Amniotic epithelial cell (primary cell): Measurements from ENCODE around the gene ACVR1B.

ENCODE experiments used
- DNase-seq: peaks from one replicate; pipeline ENCODE4 v3.0.0-alpha.2; 2010; ENCODE audit warnings: low read depth

The ACVR1B gene

DNA sequence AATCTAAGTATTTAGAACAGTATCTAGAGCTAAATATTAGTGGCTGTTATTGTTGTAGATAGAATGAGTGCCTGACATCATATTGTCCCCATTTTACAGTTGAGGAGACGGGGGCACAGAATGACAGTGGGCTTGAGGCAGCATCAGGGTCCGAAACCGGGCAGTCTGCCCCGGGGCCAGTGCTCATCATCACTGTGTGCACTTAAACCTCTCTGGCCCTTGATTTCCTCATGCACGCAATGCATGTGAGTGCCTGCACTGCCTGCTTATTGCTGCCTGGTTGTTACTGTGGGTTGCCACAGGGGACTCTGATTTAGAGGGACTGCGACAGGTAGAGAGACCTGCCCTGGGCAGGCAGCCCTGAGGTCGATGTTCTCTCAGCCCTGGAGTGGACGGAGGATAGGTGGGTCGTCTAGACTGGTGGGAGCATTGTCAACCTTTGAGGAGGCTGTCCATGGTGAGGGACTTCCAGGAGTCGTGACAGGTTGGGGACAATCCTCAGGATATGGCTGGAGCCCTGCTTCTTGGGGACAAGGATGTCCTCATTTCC, 34.4 kb upstream of the ACVR1B start:
- no peak for DNase-seq

DNA sequence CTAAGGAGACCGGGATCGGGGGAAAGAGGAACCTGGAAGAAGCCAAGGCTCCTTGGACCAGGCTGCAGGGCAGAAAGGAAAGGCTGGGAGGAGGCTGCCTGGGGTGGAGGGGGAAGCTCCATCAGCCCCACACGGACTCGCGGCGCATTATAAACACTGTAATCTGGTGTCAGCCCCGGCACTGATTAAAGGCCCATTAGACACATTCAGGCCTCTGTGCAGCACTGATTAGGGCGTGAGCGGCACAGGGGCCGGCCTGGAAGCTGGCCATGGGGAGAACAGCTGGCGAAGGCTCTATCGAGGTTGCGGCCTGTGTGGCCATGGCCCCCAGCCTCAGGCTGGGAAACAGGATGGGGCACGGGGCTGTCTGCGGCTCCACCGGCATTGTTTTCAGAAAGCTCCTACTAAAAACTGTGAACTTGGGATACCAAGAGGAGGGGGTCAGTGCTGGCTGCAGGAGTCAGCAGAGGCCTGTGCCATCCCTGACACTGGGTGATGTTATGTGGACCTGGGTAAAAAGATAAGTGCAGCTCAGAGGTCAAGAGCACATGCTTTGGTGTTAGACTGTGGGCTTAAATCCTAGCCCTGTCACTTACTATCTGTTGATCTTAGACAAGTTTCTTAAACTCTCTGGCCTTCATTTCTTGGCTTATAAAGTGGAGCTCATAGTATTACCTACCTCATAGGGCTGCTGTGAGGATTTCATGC, 33.6 kb upstream of the ACVR1B start:
- no peak for DNase-seq

DNA sequence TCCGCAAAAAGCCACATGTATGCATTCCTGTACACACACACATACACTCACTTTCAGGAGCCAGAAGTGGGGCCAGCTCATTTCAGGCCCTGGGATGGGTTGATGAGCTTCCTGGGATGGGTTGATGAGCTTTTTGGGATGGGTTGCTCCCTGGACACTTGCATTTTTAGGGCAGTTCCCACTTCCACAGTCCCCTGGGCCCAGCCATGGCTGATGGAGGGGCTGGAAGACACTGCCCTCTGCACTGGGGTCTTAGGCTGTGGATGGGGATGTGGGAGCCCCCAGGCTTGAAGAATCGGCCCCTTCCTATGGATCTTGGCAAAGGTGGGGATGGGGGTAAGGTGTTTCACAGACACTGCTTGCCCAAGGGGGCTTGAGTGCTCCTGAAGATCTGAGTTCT, 31.5 kb upstream of the ACVR1B start:
- DNase-seq = no peak

DNA sequence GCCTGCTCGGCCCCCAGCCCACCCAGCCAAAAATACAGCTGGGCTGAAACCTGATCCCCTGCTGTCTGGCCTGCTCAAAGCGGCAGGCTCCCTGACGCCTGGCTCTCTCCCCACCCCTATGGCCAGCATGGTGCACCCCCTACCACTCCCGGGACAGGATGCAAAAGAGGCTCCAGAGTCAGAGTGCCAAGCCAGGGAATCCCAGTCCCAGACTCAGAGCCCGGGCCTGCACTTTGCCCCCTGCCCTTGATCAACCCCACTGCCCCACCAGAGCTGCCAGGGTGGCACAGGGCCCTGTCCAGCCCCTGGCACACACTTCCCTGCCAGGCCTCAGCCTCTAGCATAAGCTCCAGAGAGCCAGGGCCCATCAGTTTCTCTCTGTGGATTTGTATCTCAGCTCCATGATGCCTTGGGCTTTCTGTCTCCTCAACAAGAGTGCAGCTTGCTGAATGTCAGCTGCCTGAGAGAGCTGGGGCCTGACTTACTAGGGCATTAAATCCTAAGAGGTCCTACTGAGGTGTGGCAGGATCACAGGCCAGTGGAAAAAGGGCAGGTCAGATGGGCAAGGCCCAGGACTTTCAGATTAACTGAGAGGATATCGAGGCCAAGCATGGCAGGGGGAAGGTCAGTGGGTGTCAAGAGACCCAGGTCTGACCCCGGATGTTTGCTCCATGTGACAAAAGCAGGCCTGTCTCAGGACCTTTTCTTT, 30.3 kb upstream of the ACVR1B start:
- DNase-seq = no peak

DNA sequence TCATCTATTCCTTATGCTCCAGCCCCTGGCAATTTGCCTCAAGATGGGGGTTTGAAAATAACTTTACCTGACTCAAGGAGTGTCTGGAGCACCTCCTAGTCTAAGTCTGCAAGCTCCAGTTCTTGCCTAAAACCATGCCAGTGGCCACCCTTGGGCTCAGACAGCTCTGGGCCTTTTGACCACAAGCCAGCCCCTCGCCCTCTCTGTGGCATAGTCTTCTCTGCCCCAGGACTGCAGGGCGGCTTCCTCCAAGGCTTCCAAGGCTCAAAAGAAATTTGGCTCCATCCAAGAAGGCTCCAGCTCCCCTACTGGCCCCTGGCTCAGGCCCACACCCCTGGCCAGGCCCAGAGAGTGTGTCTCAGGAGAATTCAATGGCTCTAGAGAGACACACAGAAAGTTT, 29.4 kb upstream of the ACVR1B start:
- DNase-seq = no peak

DNA sequence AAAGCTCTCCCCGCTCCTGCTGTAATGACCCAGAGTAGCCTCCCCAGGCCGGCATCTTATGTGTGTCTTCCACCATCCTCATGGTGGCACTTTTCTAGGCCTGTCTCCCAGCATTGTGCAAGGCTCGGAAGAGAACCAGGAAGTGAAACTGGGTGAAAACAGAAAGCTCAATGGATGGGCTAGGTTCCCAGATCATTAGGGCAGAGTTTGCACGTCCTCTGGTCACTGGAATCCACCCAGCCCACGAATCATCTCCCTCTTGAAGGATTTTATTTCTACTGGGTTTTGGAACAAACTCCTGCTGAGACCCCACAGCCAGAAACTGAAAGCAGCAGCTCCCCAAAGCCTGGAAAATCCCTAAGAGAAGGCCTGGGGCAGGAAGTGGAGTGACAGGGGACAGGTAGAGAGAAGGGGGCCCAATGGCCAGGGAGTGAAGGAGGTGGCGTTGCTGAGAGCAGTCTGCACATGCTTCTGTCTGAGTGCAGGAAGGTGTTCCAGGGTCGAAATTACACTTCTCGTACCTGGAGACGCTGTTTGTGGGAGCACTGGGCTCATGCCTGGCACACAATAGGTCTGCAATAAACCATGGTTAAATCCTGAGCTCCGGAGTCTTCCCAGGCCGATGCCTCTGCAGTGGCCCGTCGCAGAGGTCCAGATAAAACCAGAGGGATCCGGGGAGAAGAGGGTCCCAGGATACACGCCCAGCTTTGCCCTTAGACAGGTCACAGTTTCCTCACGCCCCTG, 28.6 kb upstream of the ACVR1B start:
- peak; percentile 25 for DNase-seq

DNA sequence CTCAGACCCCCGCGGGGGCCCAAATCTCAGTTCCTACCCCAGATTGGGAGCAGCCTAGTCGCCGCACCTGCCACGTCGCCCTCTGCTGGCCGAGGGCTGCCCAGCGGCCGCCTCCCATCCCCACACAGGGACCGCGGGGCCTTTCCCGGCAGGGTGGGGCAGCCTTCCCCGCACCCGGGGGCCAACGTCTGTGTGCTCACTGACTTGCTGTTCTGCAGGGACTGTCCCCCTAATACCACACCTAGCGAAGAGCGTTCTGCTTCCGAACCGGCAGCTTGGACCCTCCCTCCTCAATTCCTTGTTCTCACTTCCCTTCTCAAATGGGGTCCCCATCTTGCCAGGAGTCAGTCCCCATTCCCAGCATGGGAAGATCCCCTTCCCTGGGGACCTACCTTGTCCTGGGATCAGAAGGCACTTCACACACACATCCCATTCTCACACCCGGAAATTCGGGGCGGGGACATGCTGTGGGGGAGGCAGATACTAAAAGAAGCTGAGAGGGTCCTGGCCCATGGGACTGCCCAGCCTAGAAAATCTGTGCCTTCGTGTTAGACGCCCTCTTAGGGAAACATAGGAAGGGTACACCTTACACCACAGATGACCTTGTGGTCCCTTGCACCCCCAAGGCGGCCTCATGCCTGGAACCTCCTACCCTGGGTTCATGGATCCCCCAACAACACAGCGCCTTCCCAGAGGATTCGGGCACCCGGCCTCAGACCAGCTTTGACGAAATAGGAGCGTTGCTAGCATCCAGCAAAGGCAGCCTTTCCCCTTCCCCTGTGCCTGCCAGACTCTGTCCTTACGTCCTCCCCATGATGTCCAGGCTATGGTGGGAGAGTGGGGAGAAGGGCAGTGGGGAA, 27.8 kb upstream of the ACVR1B start:
- DNase-seq = no peak

DNA sequence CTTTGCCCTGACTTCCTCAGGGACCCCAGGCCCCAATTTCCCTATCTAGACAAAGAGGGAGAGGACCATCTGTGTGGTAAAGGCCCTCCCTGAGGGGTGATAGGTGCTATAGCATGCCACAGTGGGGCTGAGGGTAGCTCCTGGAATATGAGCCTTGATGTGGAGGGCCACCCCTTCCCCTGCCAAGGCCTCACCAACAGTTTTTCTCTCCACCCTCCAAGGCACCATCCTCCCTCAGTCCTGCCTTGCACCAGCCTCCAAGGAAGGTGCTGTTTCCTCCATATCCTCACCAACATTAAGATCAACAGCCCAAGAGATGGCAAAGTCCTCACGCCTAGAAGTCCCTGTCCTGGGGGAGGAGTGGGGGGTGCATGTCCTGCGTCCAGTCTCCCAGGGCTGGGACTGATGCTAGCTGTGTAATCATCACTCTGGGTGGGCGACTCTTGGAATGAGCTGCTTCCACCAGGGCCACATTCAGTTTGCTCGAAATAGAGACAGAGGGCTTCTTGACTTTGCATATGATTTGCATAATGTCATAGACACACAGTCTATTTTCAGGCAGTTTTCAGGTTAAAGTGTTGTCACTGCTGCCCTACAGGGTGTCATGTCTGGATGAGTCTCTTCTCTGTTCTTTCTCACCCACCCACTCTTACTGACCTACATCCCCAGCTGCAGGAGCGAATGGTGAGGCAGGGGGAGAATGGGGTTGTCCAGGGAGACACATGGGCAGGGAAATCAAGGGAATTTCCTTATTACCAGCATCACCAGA, 26.8 kb upstream of the ACVR1B start:
- no peak for DNase-seq

DNA sequence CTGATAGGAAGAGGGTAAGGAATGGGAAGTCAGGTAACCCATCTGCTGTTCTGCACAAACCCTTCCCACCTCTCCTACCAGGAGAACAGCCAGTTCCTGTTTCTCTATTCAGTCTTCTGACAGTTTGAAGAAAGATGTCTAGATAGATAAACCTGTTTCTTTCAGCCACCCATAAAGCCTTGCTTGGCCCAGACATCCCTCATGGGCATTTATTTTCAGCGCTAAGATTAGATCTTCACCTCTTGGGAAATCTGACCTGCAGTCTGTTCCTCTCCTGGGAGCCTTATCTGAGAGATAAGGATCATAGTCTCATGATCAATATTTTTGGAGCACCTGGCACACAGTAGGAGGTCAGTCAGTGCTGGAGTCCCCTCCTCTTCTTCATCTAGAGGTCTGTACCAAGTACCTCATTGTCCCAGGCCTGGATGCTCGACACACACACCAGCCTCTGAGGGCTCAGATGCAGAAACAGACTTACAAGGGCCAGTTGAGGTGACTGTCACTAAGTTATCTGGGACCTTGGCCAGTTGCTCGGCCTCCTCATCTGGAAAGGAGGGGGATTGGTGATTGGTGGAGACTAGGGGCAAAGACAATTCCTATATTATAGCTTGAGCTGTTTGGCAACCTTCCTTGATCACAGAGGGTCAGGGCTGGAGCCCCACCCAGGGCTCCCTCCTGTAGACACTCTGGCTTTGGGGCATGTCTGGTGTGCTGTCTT, 26.0 kb upstream of the ACVR1B start:
- DNase-seq = no peak

DNA sequence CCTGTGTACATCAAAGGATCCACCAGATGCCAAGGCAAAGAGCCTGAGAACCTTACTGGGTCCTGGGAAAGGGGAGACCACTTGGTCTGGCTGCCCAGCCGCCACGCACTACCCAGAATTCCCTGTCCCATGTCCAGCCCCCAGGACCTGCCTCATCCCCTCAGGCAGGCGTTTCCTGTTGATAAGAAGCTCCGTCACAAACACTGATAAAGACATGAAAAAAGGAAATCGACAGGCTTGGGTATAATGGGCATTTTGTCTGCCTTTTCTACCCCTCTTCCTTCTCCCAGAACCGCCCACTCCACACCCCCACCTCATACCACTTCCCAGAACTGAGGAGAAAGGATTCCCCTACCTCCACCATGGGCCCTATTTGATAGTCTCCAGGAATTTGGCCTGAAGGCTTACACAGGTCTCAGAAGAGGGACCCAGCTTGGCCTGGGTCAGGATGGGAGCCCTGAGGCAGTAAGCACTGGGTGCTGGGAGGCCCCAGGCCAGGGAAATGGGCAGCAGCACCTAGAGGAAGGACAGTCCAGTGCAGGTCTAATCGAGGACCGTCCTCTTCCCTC, 25.4 kb upstream of the ACVR1B start:
- no peak for DNase-seq

DNA sequence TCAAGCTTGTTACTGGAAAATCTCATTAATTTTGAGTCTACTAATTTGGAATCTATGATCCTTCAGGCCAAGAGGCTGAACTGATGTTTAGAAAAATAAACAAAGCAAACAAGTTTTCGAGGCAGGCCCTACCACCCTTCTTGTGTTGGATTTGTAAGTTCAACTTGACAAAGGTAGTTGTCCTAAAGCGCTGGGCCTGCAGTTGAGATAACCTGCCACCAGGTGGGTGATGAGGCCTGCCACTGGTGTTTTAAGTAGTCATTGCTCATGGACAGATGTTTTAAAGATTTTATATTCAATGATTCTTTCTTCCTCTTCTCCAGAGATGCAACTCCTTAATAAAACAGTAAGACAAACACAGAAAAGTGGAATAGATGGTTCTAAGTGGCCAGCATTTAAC, 24.8 kb upstream of the ACVR1B start:
- peak; percentile 49 for DNase-seq

DNA sequence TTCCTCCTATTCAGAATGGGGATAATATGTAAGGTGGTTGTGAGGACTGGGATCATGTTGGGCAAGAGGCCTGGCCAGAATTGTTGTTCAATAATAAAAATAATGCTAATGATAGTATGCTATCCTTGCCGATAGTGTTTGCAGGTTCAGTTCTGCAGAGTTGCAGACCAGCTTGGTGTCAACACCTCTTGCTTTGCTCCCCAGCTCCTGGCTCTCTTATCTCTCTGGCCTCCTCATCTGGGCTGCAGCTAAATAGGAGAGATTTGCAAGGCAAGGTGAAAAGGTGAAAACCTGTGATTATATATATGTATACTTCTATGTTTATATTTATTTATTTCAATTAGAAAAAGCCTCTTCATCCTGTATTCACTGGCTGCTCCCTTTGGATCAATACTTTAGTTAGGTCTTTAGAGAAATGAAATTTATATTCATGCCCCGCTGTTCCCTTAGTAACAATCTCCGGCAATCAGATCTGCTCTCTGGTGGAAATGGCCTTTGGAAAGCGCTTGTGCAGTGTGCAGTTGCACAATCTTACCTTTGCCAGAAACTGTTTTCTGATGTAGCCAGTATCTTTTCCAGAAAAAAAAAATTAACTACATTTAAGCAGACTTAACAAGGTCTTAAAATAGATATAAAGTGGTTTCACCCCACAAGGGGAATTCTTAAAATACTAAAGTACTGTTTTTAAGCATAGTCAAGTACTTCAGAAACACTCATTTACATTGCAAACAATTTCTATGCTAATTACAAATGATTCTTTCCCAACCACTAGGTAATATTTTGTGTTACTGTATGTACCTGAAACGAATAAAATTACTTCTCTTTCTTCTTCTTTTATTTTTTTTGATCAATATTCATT, 19.1 kb upstream of the ACVR1B start:
- peak; percentile 36 for DNase-seq

DNA sequence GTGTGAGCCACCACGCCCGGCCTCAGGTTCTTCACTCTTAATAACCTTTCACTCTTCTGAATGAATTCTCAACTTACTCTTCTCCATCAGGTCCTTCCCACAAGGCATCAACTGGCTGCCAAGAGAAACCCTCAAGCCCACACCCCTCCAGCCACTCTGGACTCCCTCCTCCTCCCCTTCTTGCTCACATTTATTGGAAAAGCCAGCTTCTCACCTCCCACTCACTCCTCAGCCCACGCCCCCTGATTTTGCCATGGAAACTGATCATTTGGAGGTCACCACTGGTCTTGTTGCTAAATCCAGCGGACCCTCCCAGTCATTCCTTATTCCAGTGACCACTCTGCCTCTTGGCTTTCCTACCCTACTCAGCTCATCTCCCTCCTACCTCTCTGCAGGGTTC, 17.4 kb upstream of the ACVR1B start:
- DNase-seq = no peak

DNA sequence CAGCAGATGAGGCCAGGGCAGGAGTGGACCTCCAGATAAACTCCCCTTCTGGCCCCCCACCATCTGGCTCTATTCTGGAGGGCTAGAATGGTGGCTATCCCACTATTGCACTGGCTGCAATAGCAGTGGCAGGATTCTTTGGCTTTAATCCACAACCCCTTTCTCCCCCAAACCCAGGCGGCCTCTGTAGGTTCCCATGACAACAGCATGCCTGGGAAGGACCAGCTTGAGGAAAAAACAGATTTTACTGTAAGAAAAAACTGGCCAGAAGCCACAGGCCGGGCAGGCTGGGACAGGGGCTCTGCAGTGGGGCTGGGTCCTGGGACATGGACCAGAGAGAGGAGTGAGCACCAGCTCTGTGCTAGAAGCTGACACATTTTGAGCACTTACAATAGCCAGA, 13.6 kb upstream of the ACVR1B start:
- no peak for DNase-seq

DNA sequence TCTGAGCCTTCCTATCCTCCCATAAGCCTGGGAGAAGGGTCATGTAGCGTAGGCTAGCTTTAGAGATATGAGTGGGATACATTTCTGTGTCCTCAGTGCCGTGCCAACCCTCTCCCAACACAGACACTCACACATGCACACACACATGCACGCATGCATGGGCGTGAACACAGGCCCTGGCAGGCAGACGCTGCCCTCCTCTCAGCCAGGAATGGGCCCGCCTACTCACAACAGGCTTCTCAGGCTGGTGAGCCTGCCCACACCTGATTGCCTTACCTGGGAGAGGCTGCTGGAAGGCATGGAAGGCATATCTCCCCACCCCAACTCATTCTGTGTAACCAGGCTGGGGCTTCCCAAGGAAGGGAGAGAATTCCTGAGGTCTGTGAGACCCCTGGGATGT, 12.8 kb upstream of the ACVR1B start:
- no peak for DNase-seq

DNA sequence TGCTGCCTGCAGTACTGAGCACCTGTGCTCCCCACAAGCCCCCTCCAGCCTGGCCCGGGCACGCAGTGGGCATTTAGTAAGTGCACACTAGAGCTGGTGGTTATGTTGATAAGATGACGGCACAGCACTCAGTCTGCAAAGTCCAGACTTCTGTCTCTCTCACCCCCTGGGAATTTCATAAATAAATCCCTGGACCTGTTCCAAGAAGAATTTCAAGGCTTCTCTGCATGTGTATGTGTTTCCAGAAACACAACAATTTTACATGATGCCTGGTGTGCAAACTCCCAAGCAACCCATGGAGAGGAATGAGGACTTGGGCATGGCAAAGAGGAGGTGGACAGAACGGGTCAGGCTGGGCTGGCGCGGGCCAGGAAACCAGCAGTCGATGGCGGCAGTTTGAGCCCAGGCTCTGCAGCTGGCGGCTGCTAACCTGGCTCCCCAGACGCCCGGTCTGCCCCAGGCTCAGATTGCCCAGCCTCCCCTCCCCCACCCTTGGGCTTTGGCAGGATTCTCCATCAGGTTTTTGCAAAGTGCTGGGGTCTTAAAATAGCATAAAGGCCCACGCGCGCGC, 10.4 kb upstream of the ACVR1B start:
- DNase-seq = peak; percentile 91

DNA sequence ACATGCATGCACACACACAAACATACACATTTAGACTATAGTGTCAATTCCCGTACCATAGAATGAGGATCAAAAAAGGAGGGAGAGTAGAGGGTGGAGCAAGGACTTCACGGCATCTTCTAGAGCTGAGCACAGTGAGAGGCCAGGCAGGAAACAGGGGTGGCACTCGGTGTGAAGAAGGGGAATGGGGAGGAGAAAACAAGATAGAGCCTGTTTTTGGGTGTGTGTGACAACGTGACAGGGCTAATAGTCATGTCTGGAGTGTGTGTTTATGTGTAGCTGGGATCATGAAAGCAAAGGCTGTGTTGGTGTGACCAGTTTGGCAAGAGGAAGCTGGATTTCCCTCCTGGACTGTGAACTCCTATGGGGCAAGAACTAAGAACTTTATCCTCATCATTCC, 9.9 kb upstream of the ACVR1B start:
- DNase-seq = no peak

DNA sequence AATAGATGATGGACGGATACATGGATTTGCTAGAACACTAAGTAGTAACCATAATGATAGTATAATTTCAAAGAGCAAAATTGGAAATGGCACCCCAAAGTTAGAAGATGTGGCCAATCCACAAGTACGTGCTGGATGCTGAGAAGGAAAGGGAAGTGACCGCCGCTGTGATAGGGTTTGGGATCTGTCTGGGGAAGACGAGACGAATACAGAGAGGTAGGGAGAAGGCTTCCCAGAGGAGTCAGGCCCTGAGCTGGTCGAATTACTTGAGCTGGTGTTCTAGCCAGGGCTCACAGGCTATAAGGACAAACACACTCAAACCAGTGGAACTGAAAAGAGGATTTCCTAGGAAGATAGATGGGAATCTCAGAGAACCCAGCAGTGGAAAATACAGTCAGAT, 9.4 kb upstream of the ACVR1B start:
- DNase-seq = no peak

DNA sequence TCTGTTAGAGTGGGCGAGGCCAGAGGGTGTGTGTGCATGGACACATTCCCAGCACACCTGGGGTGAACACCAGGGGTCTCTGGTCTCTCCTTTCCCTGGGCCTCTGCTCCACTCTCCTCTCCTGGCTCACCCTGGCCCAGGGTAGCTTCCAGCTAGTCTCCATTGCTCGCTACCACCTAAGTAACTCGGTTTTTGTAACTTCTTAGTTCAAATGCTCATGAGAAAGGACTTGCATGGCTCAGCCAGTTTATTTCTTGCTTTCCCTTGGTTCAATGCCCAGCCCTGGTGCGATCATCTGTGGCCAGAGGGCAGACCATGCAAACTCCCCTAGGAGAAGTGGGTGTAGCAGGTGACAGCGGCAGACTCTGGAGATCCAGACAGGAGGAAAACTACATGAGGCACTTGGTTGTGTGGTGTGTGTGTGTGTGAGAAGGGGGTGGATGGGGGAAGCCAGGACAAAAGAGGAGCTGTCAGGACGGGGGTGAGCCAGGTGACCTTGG, 8.9 kb upstream of the ACVR1B start:
- no peak for DNase-seq
